ENCODE measurements around the gene VAMP8. TPM values are rescaled to one million over a fixed set of nuclear protein-coding genes. Genes with fewer than 3 reads are reported as not detected.
A peak's percentile ranks its signal among the peaks of the same experiment; 100 is the strongest.
"Not testable (repeated sequence)": the region's sequence is repeated elsewhere in the genome, so short reads cannot be mapped to it uniquely, and the experiment has no call there.

Gene VAMP8
- polyA plus RNA-seq, 1 donor from 2014 or later = 240 TPM

- Mint-ChIP-seq H3K27me3 (no peaks in the 10 kb centered on the region), H3K9me3 (no peaks in the 10 kb centered on the region), H3K27ac (no peak overlapping the region), H3K4me3 (no peak overlapping the region), H3K4me1 (peaks cover 2 to 11% (median 9%) of the 10 kb centered on the region in 3 donors), H3K36me3 (peaks cover 4% of the 10 kb centered on the region)
Observed at GRCh38 chr2:85554980-85555612, 22.3 kb upstream of the VAMP8 start.

- Mint-ChIP-seq H3K4me3 (peak overlapping the region in 1 of 4 donors; percentile 60), H3K4me1 (peaks cover 11 to 15% (median 13%) of the 10 kb centered on the region in 3 donors)
Observed at GRCh38 chr2:85557130-85557529, 20.3 kb upstream of the VAMP8 start.

DNA sequence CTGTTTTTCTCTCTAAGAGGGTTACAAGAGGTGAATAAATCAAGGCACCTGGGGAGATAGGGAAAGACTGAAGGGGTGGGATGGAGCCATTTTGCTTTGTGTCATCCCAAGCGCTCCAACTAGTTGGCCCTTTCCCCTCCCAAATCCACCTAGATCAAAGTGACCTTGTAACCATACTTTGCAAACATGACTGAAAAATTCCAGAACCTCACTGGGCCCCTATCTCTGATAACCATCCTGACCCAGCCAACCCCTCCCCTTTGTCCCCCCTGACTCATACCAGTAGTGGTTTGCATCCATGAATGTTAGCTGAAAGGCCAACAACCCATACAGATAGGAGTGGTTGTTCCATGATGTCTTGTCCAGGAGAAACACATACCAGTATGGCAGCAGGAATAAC, 19.2 kb upstream of the VAMP8 start:
- Mint-ChIP-seq H3K27ac (no peak overlapping the region), H3K4me3 (peak overlapping the region in 1 of 4 donors; percentile 80), H3K4me1 (peaks cover 10 to 15% (median 14%) of the 10 kb centered on the region in 3 donors), H3K36me3 (peaks cover 3% of the 10 kb centered on the region), H3K27me3 (no peaks in the 10 kb centered on the region), H3K9me3 (no peaks in the 10 kb centered on the region)

More at GRCh38 chr2:85557130-85557529, 20.3 kb upstream of the VAMP8 start:
- Mint-ChIP-seq H3K27ac (no peak overlapping the region), H3K36me3 (peaks cover 3% of the 10 kb centered on the region), H3K27me3 (no peaks in the 10 kb centered on the region), H3K9me3 (no peaks in the 10 kb centered on the region)

DNA sequence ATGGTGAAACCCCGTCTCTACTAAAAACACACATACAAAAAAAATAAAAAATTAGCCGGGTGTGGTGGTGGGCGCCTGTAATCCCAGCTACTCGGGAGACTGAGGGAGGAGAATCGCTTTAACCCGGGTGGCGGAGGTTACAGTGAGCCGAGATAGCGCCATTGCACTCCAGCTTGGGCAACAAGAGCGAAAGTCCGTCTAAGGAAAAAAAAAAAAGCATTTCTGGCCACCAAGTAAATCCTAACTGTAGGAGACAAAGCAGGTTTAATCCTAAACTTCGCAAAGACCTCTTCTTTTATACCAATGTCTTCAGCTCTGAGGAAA, 17.0 kb upstream of the VAMP8 start:
- Mint-ChIP-seq H3K27ac (peak overlapping the region; percentile 91 to 94 (median 92)), H3K4me3 (peak overlapping the region; percentile 96 to 97 (median 96)), H3K4me1 (peaks cover 17 to 22% (median 21%) of the 10 kb centered on the region in 3 donors)
- not testable (repeated sequence) for H3K9me3 Mint-ChIP-seq, H3K27me3 Mint-ChIP-seq, H3K36me3 Mint-ChIP-seq

DNA sequence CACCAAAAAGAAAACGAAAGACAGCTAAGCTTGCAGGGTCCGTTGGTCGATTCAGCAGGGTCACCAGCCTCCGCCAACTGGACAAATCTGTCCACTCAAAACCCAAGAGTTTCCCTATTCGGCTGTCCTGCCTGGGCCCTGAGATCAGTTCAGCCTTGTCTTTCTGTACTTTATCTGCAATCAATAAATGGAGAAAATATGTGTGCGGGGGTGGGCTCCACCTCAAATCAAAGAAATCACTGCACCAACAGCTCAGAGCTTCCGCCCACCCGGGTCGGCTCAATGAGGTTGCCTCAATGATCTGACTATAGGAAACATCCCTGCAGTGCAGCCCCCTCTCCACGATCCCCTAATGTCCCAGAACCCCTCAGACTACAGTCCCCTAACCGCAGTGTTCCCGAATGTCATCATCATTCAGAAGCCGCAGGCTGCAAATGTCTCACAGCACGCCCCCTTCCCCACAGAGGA, 16.5 kb upstream of the VAMP8 start:
- H3K4me3 Mint-ChIP-seq = peak overlapping the region; percentile 96 to 97 (median 96)
- peaks cover 17 to 22% (median 21%) of the 10 kb centered on the region in 3 donors for H3K4me1 Mint-ChIP-seq
- peak overlapping the region; percentile 91 to 94 (median 92) for H3K27ac Mint-ChIP-seq
- no peaks in the 10 kb centered on the region for H3K9me3 Mint-ChIP-seq
- no peaks in the 10 kb centered on the region for H3K27me3 Mint-ChIP-seq
- H3K36me3 Mint-ChIP-seq = peaks cover 4% of the 10 kb centered on the region

- Mint-ChIP-seq H3K36me3 (peaks cover 5% of the 10 kb centered on the region), H3K4me1 (peaks cover 17 to 22% (median 21%) of the 10 kb centered on the region in 3 donors), H3K27ac (peak within 1 kb of the TSS; percentile 91 to 95 (median 94)), H3K27me3 (no peaks in the 10 kb centered on the region), H3K9me3 (no peaks in the 10 kb centered on the region), H3K4me3 (peak within 1 kb of the TSS; percentile 96 to 97 (median 96))
Observed at GRCh38 chr2:85561280-85562212, 15.8 kb upstream of the VAMP8 start, which contains the start of gene GGCX. Gene GGCX (minus strand): TSS chr2:85561493. CDS start chr2:85561428, 65 bp downstream.

DNA sequence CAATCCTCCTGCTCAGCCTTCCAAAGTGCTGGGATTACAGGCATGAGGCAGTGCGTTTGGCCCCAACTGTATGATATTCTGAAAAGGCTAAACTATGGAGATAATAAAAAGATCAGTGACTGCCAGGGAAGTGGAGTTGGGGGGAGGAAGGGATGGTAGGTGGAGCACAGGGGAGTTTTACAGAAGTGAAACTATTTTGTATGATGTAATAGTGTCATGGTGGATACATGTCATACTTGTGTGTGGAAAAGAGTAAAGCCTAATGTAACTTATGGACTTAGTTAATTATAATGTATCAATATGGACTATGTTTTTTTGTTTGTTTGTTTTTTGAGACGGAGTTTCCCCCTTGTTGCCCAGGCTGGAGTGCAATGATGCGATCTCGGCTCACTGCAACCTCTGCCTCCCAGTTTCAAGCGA, 13.2 kb upstream of the VAMP8 start:
- Mint-ChIP-seq H3K27me3 (no peaks in the 10 kb centered on the region), H3K27ac (peak overlapping the region; percentile 14 to 42 (median 18)), H3K4me1 (peaks cover 17 to 22% (median 19%) of the 10 kb centered on the region in 3 donors), H3K36me3 (peaks cover 2% of the 10 kb centered on the region), H3K4me3 (peak overlapping the region in 3 of 4 donors; percentile 41 to 67 (median 52)), H3K9me3 (no peaks in the 10 kb centered on the region)

DNA sequence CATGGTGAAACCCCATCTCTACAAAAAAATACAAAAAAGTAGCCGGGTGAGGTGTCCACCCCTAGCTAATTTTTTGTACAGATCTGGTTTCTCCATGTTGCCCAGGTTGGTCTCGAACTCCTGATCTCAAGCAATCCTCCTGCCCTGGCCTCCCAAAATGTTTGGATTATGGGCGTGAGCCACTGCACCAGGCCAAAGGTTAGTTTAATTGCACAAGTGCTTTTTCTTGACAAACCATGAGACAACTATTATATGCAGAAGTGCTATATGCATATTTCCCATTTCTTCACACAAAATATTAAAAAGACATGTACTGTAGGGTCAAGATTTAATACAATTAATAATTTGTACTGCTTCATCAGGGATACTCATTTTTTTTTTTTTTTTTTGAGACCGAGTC, 11.1 kb upstream of the VAMP8 start:
- Mint-ChIP-seq H3K4me3 (no peak overlapping the region), H3K27ac (peak overlapping the region in 1 of 3 donors; percentile 5), H3K9me3 (no peaks in the 10 kb centered on the region), H3K4me1 (peaks cover 7 to 12% (median 9%) of the 10 kb centered on the region in 3 donors), H3K27me3 (peaks cover 1% of the 10 kb centered on the region), H3K36me3 (peaks cover 2% of the 10 kb centered on the region)

- Mint-ChIP-seq H3K36me3 (peaks cover 2% of the 10 kb centered on the region), H3K27ac (no peak overlapping the region), H3K27me3 (no peaks in the 10 kb centered on the region), H3K4me3 (peak overlapping the region in 1 of 4 donors; percentile 88), H3K4me1 (peaks cover 15 to 20% (median 18%) of the 10 kb centered on the region in 3 donors), H3K9me3 (no peaks in the 10 kb centered on the region)
Observed at GRCh38 chr2:85575739-85576138, 1.6 kb upstream of the VAMP8 start.

- H3K4me3 Mint-ChIP-seq = peak overlapping the region; percentile 88 to 99 (median 92)
Observed at GRCh38 chr2:85577063-85577385, 362 bp upstream of the VAMP8 start.

DNA sequence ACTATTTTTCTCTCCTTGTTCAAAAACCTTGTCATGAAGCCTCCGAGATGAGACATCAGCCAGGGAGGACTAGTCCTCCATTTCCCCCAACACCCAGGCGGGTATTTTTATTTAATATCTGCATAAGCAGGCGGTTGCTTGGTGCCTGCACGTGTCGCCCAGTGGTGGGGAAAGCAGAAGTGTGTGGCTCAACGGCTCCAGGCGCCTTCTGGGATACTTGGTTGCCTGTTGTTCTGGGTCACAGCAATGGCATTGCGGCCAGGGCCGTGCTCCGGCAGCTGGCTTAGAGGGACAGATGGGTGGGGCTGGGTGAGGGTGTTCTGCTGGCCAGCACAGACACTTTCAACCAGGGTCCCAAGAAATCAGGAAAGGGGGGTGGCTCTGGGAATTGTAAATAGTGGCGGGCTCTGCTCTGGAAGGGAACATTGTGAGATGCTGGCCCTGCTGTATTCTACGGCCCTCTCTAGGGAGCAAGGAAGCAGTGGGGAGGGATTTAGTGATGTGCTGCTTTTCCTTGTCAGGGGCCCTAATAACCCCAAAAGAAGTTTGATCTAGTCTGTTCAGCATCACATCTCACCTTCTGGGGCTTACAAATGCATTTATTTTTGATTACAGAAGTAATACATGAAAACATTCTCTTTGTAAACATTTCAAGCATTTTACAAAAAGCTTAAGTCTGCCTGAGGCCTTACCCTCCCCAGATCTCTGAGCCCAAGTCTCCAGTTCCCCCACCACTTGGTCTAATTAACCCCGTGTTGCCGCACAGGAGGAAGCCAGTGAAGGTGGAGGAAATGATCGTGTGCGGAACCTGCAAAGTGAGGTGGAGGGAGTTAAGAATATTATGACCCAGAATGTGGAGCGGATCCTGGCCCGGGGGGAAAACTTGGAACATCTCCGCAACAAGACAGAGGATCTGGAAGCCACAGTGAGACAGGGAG, 1.1 kb downstream of the VAMP8 start:
- Mint-ChIP-seq H3K4me1 (peaks cover 18 to 28% (median 20%) of the 10 kb centered on the region in 3 donors), H3K9me3 (no peaks in the 10 kb centered on the region), H3K36me3 (peaks cover 8% of the 10 kb centered on the region), H3K27me3 (no peaks in the 10 kb centered on the region), H3K4me3 (peak overlapping the region; percentile 88 to 99 (median 92)), H3K27ac (peak overlapping the region; percentile 62 to 96 (median 95))

More at GRCh38 chr2:85577063-85577385, 362 bp upstream of the VAMP8 start:
- Mint-ChIP-seq H3K27ac (peak overlapping the region; percentile 62 to 96 (median 95)), H3K9me3 (no peaks in the 10 kb centered on the region), H3K36me3 (peaks cover 6% of the 10 kb centered on the region), H3K4me1 (peaks cover 16 to 25% (median 18%) of the 10 kb centered on the region in 3 donors), H3K27me3 (no peaks in the 10 kb centered on the region)

DNA sequence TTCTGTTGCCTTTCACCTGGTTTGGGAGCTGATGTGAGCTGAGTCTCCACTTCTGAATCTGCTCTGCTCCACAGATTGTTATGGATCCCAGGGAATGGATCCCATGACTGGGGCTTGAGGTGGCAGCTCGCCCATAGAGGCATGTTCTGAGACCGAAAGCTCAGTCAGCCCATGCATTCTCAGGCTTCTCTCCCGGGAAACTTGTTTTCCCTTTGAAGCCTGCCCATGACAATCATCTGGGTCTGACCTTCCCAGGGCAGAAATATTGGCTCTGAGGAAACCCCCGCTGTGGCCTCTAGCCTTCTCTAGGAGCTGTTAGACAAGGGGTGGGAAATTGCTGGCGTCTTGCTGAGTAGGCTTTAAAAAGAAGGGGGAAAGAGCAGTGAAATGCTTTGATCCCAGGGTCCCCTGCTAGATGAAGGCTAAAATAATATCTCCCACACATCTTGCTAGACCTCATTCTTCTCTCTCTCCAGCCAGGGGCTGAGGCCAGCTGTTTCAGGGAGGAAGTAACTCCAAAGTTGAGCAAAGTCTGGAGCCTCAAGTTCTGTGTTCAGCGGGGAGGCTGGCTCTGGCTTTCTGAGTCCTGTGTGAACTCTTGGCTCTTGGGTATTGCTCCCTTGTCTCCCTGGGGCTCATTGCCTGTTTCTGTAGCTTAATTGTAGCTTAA, 2.0 kb downstream of the VAMP8 start:
- H3K9me3 Mint-ChIP-seq = no peaks in the 10 kb centered on the region
- H3K4me1 Mint-ChIP-seq = peaks cover 23 to 30% (median 25%) of the 10 kb centered on the region in 3 donors
- peak overlapping the region; percentile 88 to 99 (median 92) for H3K4me3 Mint-ChIP-seq
- peak overlapping the region in 1 of 3 donors; percentile 57 for H3K27ac Mint-ChIP-seq
- no peaks in the 10 kb centered on the region for H3K27me3 Mint-ChIP-seq
- peaks cover 8% of the 10 kb centered on the region for H3K36me3 Mint-ChIP-seq

DNA sequence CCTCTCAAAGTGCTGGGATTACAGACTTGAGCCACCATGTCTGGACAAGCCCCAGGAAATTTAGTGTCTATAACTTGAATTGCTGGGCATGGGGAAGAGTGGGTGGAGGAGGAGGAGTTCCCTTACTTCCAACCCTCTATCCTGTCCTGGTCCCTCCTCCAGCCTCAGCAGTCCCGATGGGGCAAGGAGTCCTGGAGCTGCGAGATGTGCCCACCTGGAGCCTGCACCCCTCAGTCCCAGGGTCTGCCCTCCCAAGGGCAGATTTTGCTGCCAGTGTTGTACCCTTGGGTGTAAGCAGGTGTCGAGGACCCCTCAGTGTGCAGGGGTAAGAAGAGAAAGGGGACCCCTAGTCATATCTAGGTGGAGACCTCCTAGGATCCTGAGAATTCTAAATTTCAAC, 2.8 kb downstream of the VAMP8 start:
- Mint-ChIP-seq H3K4me3 (peak overlapping the region in 1 of 4 donors; percentile 88), H3K36me3 (peaks cover 8% of the 10 kb centered on the region), H3K27me3 (no peaks in the 10 kb centered on the region), H3K27ac (no peak overlapping the region), H3K9me3 (no peaks in the 10 kb centered on the region), H3K4me1 (peaks cover 28 to 36% (median 31%) of the 10 kb centered on the region in 3 donors)

GRCh38 chr2:85582492-85582891, 5.1 kb downstream of the VAMP8 start:
- no peaks in the 10 kb centered on the region for H3K27me3 Mint-ChIP-seq
- H3K36me3 Mint-ChIP-seq = peaks cover 8% of the 10 kb centered on the region
- H3K27ac Mint-ChIP-seq = no peak overlapping the region
- H3K4me1 Mint-ChIP-seq = peaks cover 31 to 35% (median 34%) of the 10 kb centered on the region in 3 donors
- H3K9me3 Mint-ChIP-seq = no peaks in the 10 kb centered on the region
- H3K4me3 Mint-ChIP-seq = peak overlapping the region in 1 of 4 donors; percentile 82
